Ishikawa (cell line): Measurements from ENCODE around the gene BABAM2.

Experiments used
- CEBPB ChIP-seq: IDR thresholded peaks from 2 replicates; pipeline ENCODE4 v1.6.1; 2012
- CREB1 ChIP-seq: IDR thresholded peaks from 2 replicates; pipeline ENCODE4 v1.6.1; 2012; ENCODE audit warnings: low read depth
- EGR1 ChIP-seq: IDR thresholded peaks from 2 replicates; pipeline ENCODE4 v1.6.1; 2012
- EP300 ChIP-seq: IDR thresholded peaks from 2 replicates; pipeline ENCODE4 v1.6.1; 2012; ENCODE audit warnings: borderline replicate concordance
- FOXM1 ChIP-seq: IDR thresholded peaks from 2 replicates; pipeline ENCODE4 v1.6.1; 2012; ENCODE audit warnings: low read depth, borderline replicate concordance
- NFIC ChIP-seq: IDR thresholded peaks from 2 replicates; pipeline ENCODE4 v1.6.1; 2012
- RAD21 ChIP-seq: IDR thresholded peaks from 2 replicates; pipeline ENCODE4 v1.6.1; 2012; ENCODE audit warnings: low read depth
- TAF1 ChIP-seq: IDR thresholded peaks from 2 replicates; pipeline ENCODE4 v1.6.1; 2012; ENCODE audit warnings: low read depth, mild to moderate bottlenecking
- TCF12 ChIP-seq: IDR thresholded peaks from 2 replicates; pipeline ENCODE4 v1.6.1; 2012; ENCODE audit warnings: low read depth
- TEAD4 ChIP-seq: IDR thresholded peaks from 2 replicates; pipeline ENCODE4 v1.6.1; 2012
- YY1 ChIP-seq: IDR thresholded peaks from 2 replicates; pipeline ENCODE4 v1.6.1; 2012; ENCODE audit warnings: low read depth
- ZBTB7A ChIP-seq: IDR thresholded peaks from 2 replicates; pipeline ENCODE4 v1.6.1; 2012; ENCODE audit warnings: low read depth
- TF ChIP-seq, protein P1 (sequence below): IDR thresholded peaks from 2 replicates; pipeline ENCODE4 v1.6.1; 2012; ENCODE audit warnings: low read depth, mild to moderate bottlenecking
- TF ChIP-seq, protein P2 (sequence below): IDR thresholded peaks from 2 replicates; pipeline ENCODE4 v1.6.1; 2012
- TF ChIP-seq, protein P3 (sequence below): IDR thresholded peaks from 2 replicates; pipeline ENCODE4 v1.6.1; 2012

The BABAM2 gene

DNA sequence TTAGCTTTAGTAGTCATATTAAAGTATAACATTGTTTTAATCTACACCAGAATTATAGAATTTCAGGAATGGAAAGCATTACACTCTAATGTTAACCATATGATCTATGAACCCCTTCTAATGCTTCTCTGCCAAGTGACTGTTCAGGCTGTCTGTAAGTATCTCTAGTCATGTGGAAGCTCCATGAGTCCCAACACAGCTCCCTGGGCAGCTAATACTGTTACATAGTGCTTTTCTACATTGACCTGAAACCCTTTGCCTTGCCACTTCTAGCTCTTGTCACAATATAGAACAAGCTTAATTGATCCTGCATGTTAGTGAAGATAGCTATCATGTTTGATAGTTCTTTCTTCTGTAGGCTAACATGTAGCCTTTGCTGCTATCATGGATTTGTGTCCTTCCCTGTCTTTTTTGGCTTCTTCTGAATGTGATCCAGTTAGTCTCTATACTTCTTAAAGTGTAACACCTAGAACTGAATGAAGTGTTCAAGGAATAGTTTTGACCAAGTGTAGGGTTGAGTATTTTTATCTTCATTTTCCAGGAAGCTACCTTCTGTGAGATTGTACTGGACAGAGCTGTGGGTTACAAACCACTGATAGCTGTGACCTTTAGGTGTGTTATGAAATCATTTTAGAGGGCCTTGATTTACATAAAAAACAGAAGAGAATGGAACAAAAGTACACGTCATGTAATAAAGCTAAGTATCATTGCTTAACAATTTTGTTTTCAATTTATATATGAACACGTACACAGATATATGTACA, 23.7 kb downstream of the BABAM2 start:
- TF ChIP-seq EGR1 (no peak), CEBPB (no peak), TEAD4 (no peak), RAD21 (no peak), YY1 (no peak), TAF1 (no peak), EP300 (no peak), FOXM1 (no peak), NFIC (no peak), TCF12 (no peak), CREB1 (no peak), ZBTB7A (no peak)
- TF ChIP-seq, protein P1, sequence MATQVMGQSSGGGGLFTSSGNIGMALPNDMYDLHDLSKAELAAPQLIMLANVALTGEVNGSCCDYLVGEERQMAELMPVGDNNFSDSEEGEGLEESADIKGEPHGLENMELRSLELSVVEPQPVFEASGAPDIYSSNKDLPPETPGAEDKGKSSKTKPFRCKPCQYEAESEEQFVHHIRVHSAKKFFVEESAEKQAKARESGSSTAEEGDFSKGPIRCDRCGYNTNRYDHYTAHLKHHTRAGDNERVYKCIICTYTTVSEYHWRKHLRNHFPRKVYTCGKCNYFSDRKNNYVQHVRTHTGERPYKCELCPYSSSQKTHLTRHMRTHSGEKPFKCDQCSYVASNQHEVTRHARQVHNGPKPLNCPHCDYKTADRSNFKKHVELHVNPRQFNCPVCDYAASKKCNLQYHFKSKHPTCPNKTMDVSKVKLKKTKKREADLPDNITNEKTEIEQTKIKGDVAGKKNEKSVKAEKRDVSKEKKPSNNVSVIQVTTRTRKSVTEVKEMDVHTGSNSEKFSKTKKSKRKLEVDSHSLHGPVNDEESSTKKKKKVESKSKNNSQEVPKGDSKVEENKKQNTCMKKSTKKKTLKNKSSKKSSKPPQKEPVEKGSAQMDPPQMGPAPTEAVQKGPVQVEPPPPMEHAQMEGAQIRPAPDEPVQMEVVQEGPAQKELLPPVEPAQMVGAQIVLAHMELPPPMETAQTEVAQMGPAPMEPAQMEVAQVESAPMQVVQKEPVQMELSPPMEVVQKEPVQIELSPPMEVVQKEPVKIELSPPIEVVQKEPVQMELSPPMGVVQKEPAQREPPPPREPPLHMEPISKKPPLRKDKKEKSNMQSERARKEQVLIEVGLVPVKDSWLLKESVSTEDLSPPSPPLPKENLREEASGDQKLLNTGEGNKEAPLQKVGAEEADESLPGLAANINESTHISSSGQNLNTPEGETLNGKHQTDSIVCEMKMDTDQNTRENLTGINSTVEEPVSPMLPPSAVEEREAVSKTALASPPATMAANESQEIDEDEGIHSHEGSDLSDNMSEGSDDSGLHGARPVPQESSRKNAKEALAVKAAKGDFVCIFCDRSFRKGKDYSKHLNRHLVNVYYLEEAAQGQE = no peak
- TF ChIP-seq, protein P2, sequence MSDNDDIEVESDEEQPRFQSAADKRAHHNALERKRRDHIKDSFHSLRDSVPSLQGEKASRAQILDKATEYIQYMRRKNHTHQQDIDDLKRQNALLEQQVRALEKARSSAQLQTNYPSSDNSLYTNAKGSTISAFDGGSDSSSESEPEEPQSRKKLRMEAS = no peak
- TF ChIP-seq, protein P3, sequence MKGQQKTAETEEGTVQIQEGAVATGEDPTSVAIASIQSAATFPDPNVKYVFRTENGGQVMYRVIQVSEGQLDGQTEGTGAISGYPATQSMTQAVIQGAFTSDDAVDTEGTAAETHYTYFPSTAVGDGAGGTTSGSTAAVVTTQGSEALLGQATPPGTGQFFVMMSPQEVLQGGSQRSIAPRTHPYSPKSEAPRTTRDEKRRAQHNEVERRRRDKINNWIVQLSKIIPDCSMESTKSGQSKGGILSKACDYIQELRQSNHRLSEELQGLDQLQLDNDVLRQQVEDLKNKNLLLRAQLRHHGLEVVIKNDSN = no peak

DNA sequence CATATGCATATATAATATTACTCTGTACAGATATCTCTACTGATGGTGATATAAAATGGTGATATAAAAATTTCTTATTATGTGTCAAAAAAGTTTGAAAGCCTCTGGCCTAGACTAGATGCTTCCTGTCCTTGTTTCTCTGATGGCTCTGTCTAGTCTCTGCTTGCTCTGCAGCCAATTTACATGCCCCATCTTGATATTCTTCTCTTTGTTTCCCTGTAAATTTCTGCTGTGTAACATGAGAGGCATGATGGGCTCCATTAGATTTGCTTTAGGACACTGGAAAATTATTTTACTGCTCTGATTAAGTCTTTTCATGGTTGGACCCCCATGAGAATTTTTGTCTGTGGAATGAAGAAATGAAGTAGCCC, 24.3 kb downstream of the BABAM2 start:
- TF ChIP-seq RAD21 (no peak), NFIC (no peak), CEBPB (no peak), FOXM1 (no peak), EP300 (no peak), EGR1 (no peak), TAF1 (no peak), YY1 (no peak), ZBTB7A (no peak), CREB1 (no peak)
- TF ChIP-seq, protein P2 = no peak
- TF ChIP-seq, protein P3 = no peak

DNA sequence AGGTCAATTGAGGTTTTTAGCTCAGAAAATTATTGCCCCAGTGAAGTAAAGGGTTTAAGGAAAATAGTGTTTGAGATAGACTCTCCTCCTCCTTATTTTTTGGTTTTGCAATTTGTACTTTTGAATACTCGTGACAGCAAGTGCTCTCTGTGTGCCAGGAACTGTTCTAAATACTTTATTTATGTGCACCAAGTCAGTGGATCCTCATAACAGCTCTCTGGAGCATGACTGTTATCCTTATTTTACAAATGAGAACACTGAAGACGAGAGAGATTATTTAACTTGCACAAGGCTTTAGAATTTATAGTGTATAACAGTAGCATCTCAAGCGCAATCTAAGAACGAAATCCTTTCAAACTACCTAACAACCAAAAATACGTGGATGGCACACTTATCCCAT, 24.7 kb downstream of the BABAM2 start:
- TF ChIP-seq CREB1 = no peak
- no peak for TF ChIP-seq YY1
- no peak for TF ChIP-seq FOXM1
- TF ChIP-seq TEAD4 = no peak
- TF ChIP-seq NFIC = no peak
- no peak for TF ChIP-seq RAD21
- no peak for TF ChIP-seq EGR1
- no peak for TF ChIP-seq TAF1
- TF ChIP-seq ZBTB7A = no peak
- no peak for TF ChIP-seq TCF12
- TF ChIP-seq CEBPB = no peak
- TF ChIP-seq, protein P3 = no peak
- TF ChIP-seq, protein P2 = no peak
- TF ChIP-seq, protein P1 = no peak
- TF ChIP-seq EP300 = no peak

DNA sequence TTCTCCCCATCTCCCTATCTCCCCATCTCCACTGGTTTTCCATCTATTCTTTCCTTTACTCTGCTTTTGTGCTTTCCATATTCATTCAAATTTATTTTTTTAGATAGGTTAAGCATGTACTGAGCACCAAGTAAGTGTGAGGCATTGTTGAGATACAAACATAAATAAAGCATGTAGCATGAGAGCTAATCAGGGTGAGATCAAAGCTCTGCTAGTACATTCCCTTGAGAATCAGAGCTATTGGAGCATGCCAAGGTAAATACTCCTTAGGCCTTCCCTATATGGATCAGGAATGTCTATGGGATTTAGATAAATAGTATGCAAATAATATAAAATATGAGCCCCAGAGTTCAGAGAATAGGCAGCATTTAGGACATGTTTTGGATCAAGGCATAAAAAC, 25.3 kb downstream of the BABAM2 start:
- TF ChIP-seq, protein P2 = no peak
- no peak for TF ChIP-seq CREB1
- TF ChIP-seq FOXM1 = no peak
- TF ChIP-seq TEAD4 = no peak
- TF ChIP-seq TCF12 = no peak
- no peak for TF ChIP-seq YY1
- no peak for TF ChIP-seq CEBPB
- no peak for TF ChIP-seq ZBTB7A
- TF ChIP-seq EP300 = no peak
- TF ChIP-seq, protein P1 = no peak
- TF ChIP-seq, protein P3 = no peak
- TF ChIP-seq TAF1 = no peak
- TF ChIP-seq EGR1 = no peak
- no peak for TF ChIP-seq RAD21
- TF ChIP-seq NFIC = no peak
